HG03460 (cell line): Measurements from ENCODE around the gene CHAC1.
"Not testable (repeated sequence)": the region's sequence is repeated elsewhere in the genome, so short reads cannot be mapped to it uniquely, and the experiment has no call there.

Experiments used
- ATAC-seq: cut with Tn5 transposase; IDR thresholded peaks from one replicate; pipeline ENCODE4 v1.9.1; 2021; ENCODE audit not compliant: unreplicated experiment

Gene CHAC1

GRCh38 chr15:40955930-40956540, 2.8 kb downstream of the CHAC1 start:
- no peak for ATAC-seq

- no peak for ATAC-seq
These were observed 3.3 kb downstream of the CHAC1 start for GRCh38 chr15:40956541-40956982.

- no peak for ATAC-seq
These were observed 3.8 kb downstream of the CHAC1 start for GRCh38 chr15:40957041-40957555.

GRCh38 chr15:40957581-40958051, 4.3 kb downstream of the CHAC1 start:
- ATAC-seq, result no peak

- no peak for ATAC-seq
These were observed 4.9 kb downstream of the CHAC1 start for GRCh38 chr15:40958146-40958545.

- no peak for ATAC-seq
These were observed 5.5 kb downstream of the CHAC1 start for GRCh38 chr15:40958723-40959122.

GRCh38 chr15:40959331-40960141, 6.3 kb downstream of the CHAC1 start:
- no peak for ATAC-seq

GRCh38 chr15:40960151-40960885, 7.0 kb downstream of the CHAC1 start:
- no peak for ATAC-seq

GRCh38 chr15:40960925-40961324, 7.7 kb downstream of the CHAC1 start:
- no peak for ATAC-seq

GRCh38 chr15:40961740-40962139, 8.5 kb downstream of the CHAC1 start:
- ATAC-seq, result not testable (repeated sequence)

GRCh38 chr15:40962317-40962716, 9.0 kb downstream of the CHAC1 start:
- not testable (repeated sequence) for ATAC-seq

- no peak for ATAC-seq
These were observed 9.9 kb downstream of the CHAC1 start for GRCh38 chr15:40963201-40963600.

GRCh38 chr15:40964006-40964405, 10.7 kb downstream of the CHAC1 start:
- ATAC-seq, result no peak

- no peak for ATAC-seq
These were observed 11.4 kb downstream of the CHAC1 start for GRCh38 chr15:40964634-40965033.

- no peak for ATAC-seq
These were observed 15.2 kb downstream of the CHAC1 start for GRCh38 chr15:40968290-40969085.

- ATAC-seq, result no peak
These were observed 16.1 kb downstream of the CHAC1 start for GRCh38 chr15:40969363-40969762.

GRCh38 chr15:40974879-40975278, 21.6 kb downstream of the CHAC1 start:
- no peak for ATAC-seq

GRCh38 chr15:40976819-40977218, 23.5 kb downstream of the CHAC1 start:
- no peak for ATAC-seq

GRCh38 chr15:40978141-40978540, 24.9 kb downstream of the CHAC1 start:
- ATAC-seq, result no peak

- ATAC-seq, result no peak
These were observed 25.3 kb downstream of the CHAC1 start for GRCh38 chr15:40978562-40978961.

- no peak for ATAC-seq
These were observed 27.9 kb downstream of the CHAC1 start for GRCh38 chr15:40981186-40981585.
